GM12878 (cell line): Measurements from ENCODE around the gene PHF23. TPM values are rescaled to one million over a fixed set of nuclear protein-coding genes. Genes with fewer than 3 reads are reported as not detected.

Source experiments
- ATF7 ChIP-seq: fragments of 450-650 bp; IDR thresholded peaks from 2 replicates; pipeline ENCODE4 v1.6.1; 2016; ENCODE audit warnings: low read depth, mild to moderate bottlenecking
- EP300 ChIP-seq, 2 experiments: fragments of 150-350 bp in 1 of 2; IDR thresholded peaks; 2 replicates each; pipeline ENCODE4 v1.6.1; 2011 to 2012; ENCODE audit warnings: low read depth in 2 of 2, low read length in 2 of 2, borderline replicate concordance in 1 of 2, improper control_type of control experiment in 1 of 2, inconsistent platforms in 1 of 2; ENCODE audit not compliant: control insufficient read depth in 1 of 2
- HDGF ChIP-seq: fragments of 450-650 bp; IDR thresholded peaks from 2 replicates; pipeline ENCODE4 v1.6.1; 2016; ENCODE audit warnings: antibody characterized with exemption
- PML ChIP-seq: IDR thresholded peaks from 2 replicates; pipeline ENCODE4 v1.6.1; 2012; ENCODE audit warnings: low read length, inconsistent platforms
- SUPT20H ChIP-seq: IDR thresholded peaks from 2 replicates; pipeline ENCODE4 v1.6.1; 2011; ENCODE audit warnings: low read depth, mild to moderate bottlenecking, low read length, moderate library complexity, borderline replicate concordance; ENCODE audit not compliant: control insufficient read depth
- ZBED1 ChIP-seq: IDR thresholded peaks from 2 replicates; pipeline ENCODE4 v1.6.1; 2016; ENCODE audit warnings: borderline replicate concordance
- ZNF24 ChIP-seq: fragments of 450-650 bp; IDR thresholded peaks from 2 replicates; pipeline ENCODE4 v1.6.1; 2017; ENCODE audit warnings: antibody characterized with exemption, mild to moderate bottlenecking
- ZSCAN29 ChIP-seq: fragments of 450-650 bp; IDR thresholded peaks from 2 replicates; pipeline ENCODE4 v1.6.1; 2017; ENCODE audit warnings: mild to moderate bottlenecking, moderate library complexity
- polyA plus RNA-seq, 11 experiments: library from polyadenylated mRNA; depleted of rRNA in 4 of 11; unstranded in 6 of 11; stranded (reverse) in 5 of 11; fragments of >200 nt; fragmentation: Nextera tagmentation in 4 of 11; fragmentation: Illumina TruSeq in 1 of 11; extraction: Ambion mirVana in 4 of 11; extraction: Trizol in 1 of 11; gene quantifications; 1 replicate in 1 of 11; 2 replicates in 10 of 11; pipeline versions ENCODE4 v1.2.1 to v1.2.3, GENCODE V29; 2011 to 2016; ENCODE audit warnings: inconsistent platforms in 2 of 11, missing spikeins in 2 of 11, low read depth in 1 of 11
- total RNA-seq, 4 experiments: library from RNA; depleted of rRNA in 3 of 4; stranded (reverse); fragments of >200 nt in 3 of 4; fragmentation: Illumina TruSeq in 1 of 4; extraction: Trizol in 1 of 4; gene quantifications; 2 replicates each; pipeline versions ENCODE4 v1.2.1 to v1.2.3, GENCODE V29; 2013 to 2021
- TF ChIP-seq, protein P1 (sequence below): fragments of 450-650 bp; IDR thresholded peaks from 2 replicates; pipeline ENCODE4 v1.6.1; 2017; ENCODE audit warnings: mild to moderate bottlenecking, low read depth, inconsistent platforms; ENCODE audit not compliant: poor library complexity, severe bottlenecking
- TF ChIP-seq, protein P2 (sequence below): fragments of 450-650 bp; IDR thresholded peaks from 2 replicates; pipeline ENCODE4 v1.6.1; 2016; ENCODE audit warnings: mild to moderate bottlenecking

Gene PHF23
- total and polyA plus RNA-seq, 10 of the 15 experiments (the other 5 are each of a cell fraction or from before 2014, with no cell fraction given) = 8.2 to 84.8 (median 32.6) TPM

DNA sequence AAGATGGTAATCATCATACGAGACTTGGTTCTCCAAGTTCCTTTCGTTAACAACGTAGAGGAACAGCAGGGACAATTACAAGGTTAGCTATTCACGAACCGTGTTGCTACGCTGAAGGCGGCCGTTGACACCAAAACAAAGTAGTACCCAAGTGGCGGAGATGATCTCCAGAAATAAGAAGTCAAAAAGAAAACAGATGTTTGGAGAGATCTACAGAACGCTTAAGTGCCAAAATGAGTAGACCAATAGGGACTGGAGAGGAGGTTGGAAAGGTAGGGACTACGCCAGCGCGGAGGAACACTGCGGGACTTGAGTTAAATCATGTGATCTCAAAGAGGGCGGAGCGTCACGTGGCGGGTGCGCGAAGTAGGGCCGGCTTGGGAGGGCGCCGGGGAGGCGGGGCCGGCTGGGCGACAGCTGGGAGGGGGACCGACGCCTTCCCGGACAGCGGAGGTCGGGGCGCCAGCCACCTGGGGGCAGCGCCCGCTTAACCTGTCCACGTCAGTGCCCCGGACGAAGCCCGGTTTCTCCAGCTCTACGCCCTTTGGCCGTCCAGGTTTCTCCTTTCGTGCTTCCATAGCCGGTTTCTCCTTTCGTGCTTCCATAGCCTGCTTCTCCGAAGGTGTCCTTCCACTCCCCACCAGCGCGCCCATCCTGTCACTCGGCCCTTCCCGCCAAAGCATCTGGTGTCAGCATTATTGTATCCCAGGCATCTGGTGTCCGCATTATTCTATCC, 3.6 kb upstream of the PHF23 start (continued):
- TF ChIP-seq, protein P1, sequence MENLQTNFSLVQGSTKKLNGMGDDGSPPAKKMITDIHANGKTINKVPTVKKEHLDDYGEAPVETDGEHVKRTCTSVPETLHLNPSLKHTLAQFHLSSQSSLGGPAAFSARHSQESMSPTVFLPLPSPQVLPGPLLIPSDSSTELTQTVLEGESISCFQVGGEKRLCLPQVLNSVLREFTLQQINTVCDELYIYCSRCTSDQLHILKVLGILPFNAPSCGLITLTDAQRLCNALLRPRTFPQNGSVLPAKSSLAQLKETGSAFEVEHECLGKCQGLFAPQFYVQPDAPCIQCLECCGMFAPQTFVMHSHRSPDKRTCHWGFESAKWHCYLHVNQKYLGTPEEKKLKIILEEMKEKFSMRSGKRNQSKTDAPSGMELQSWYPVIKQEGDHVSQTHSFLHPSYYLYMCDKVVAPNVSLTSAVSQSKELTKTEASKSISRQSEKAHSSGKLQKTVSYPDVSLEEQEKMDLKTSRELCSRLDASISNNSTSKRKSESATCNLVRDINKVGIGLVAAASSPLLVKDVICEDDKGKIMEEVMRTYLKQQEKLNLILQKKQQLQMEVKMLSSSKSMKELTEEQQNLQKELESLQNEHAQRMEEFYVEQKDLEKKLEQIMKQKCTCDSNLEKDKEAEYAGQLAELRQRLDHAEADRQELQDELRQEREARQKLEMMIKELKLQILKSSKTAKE = peak; percentile 95
- TF ChIP-seq SUPT20H = no peak
- TF ChIP-seq ZSCAN29 = no peak
- TF ChIP-seq, protein P2, sequence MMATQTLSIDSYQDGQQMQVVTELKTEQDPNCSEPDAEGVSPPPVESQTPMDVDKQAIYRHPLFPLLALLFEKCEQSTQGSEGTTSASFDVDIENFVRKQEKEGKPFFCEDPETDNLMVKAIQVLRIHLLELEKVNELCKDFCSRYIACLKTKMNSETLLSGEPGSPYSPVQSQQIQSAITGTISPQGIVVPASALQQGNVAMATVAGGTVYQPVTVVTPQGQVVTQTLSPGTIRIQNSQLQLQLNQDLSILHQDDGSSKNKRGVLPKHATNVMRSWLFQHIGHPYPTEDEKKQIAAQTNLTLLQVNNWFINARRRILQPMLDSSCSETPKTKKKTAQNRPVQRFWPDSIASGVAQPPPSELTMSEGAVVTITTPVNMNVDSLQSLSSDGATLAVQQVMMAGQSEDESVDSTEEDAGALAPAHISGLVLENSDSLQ = peak; percentile 38; the same call in 1 of the 2 replicates
- peak; percentile 26; the same call in 1 of the 2 replicates for TF ChIP-seq HDGF
- no peak for TF ChIP-seq EP300 (IDR thresholded peaks at IDR 0.05; ENCODE audit: borderline replicate concordance in 1 of 2, control insufficient read depth in 1 of 2, low read depth in 2 of 2, low read length in 2 of 2)
- TF ChIP-seq ZBED1 = peak; percentile 73; the same call in 1 of the 2 replicates
- peak; percentile 93 for TF ChIP-seq PML
- TF ChIP-seq ZNF24 = peak; percentile 37; the same call in 1 of the 2 replicates
- peak; percentile 87 for TF ChIP-seq ATF7
